WTC11 (cell line): ENCODE measurements around the gene NTNG2. TPM values are rescaled to one million over a fixed set of nuclear protein-coding genes. Genes with fewer than 3 reads are reported as not detected.

Experiments
- ETV6 ChIP-seq: sonication (generic); formaldehyde crosslinking; IDR thresholded peaks from 2 replicates; pipeline ENCODE4 v1.8.1; 2022; ENCODE audit warnings: mild to moderate bottlenecking, missing genetic modification reagents
- GRHL2 ChIP-seq: fragments of 250-450 bp; sonication (Bioruptor Pico); IDR thresholded peaks from 2 replicates; pipeline ENCODE4 v1.8.0; 2022; ENCODE audit warnings: mild to moderate bottlenecking, moderate library complexity; ENCODE audit not compliant: insufficient replicate concordance, severe bottlenecking
- SMAD4 ChIP-seq: sonication (generic); formaldehyde crosslinking; IDR thresholded peaks from 2 replicates; pipeline ENCODE4 v1.8.0; 2022; ENCODE audit warnings: mild to moderate bottlenecking, missing genetic modification reagents
- ZNF423 ChIP-seq: fragments of 250-450 bp; sonication (Bioruptor Pico); IDR thresholded peaks from 2 replicates; pipeline ENCODE4 v2.1.2; 2022; ENCODE audit warnings: mild to moderate bottlenecking, moderate library complexity
- total RNA-seq: library from RNA; stranded (reverse); gene quantifications from 3 replicates; pipeline ENCODE4 v1.2.3, GENCODE V29; 2021
- TF ChIP-seq, protein P1 (sequence below): sonication (generic); formaldehyde crosslinking; IDR thresholded peaks from 2 replicates; pipeline ENCODE4 v1.8.0; 2022; ENCODE audit warnings: mild to moderate bottlenecking, missing genetic modification reagents
- TF ChIP-seq, protein P2 (sequence below): sonication (generic); formaldehyde crosslinking; IDR thresholded peaks from 2 replicates; pipeline ENCODE4 v1.8.1; 2022; ENCODE audit warnings: mild to moderate bottlenecking, missing genetic modification reagents, moderate library complexity, borderline replicate concordance
- TF ChIP-seq, protein P3 (sequence below): sonication (generic); formaldehyde crosslinking; IDR thresholded peaks from 2 replicates; pipeline ENCODE4 v1.8.1; 2023; ENCODE audit warnings: mild to moderate bottlenecking, missing genetic modification reagents
- TF ChIP-seq, protein P4 (sequence below): sonication (generic); formaldehyde crosslinking; IDR thresholded peaks from 2 replicates; pipeline ENCODE4 v1.8.1; 2023; ENCODE audit warnings: mild to moderate bottlenecking, moderate library complexity, missing genetic modification reagents
- TF ChIP-seq, protein P5 (sequence below): fragments of 250-450 bp; sonication (Bioruptor Pico); IDR thresholded peaks from 2 replicates; pipeline ENCODE4 v1.9.0; 2021; ENCODE audit warnings: mild to moderate bottlenecking, borderline replicate concordance
- TF ChIP-seq, protein P6 (sequence below): sonication (generic); formaldehyde crosslinking; IDR thresholded peaks from 2 replicates; pipeline ENCODE4 v1.8.0; 2022; ENCODE audit warnings: missing genetic modification reagents

The NTNG2 gene
- total RNA-seq, 1 experiment from 2014 or later, result 3.1 TPM

DNA sequence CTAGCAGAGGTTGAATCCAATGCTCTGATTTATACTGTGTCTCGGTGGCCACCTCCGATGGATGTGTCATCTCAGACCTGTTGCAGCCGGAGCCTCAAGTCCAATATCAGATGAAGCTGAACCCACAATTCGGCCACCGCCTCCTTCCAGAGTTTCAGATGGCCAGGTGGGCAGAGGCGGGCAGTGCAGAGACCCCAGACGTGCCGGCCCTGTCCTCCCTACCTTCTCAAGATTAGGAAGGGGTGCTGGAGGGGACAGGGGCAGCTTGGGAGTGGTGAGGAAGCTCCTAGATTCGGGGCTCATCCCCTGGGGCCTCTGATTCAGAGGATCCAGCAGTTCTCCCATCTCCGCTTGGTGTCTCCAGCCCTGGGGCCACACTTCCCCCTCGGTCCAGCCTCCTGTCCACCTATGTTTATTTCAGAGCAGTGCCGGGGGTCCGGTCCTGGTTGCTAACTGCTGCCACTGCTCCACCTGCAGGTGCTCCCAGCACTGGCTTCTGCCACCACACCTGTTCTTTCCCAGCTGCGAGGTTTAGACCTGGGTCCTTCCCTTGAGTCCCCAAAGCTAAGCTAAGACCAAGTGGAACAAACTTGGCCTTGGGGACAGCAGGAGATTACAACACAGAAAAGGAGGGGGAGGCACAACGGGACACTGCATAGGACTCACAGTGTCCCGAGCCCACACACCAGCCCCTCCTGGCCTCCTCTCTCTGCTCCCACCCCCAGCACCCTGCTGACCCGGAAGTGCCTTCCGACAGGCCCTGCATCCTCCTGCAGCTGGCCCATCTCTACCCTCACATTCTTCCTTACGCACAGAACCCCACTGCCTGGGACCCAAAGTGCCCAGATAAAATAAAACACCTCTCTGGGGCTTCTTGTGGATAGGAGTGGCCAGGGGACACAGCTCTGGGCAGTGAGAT is 81.6 kb downstream of the NTNG2 start (continued):
- TF ChIP-seq, protein P1, sequence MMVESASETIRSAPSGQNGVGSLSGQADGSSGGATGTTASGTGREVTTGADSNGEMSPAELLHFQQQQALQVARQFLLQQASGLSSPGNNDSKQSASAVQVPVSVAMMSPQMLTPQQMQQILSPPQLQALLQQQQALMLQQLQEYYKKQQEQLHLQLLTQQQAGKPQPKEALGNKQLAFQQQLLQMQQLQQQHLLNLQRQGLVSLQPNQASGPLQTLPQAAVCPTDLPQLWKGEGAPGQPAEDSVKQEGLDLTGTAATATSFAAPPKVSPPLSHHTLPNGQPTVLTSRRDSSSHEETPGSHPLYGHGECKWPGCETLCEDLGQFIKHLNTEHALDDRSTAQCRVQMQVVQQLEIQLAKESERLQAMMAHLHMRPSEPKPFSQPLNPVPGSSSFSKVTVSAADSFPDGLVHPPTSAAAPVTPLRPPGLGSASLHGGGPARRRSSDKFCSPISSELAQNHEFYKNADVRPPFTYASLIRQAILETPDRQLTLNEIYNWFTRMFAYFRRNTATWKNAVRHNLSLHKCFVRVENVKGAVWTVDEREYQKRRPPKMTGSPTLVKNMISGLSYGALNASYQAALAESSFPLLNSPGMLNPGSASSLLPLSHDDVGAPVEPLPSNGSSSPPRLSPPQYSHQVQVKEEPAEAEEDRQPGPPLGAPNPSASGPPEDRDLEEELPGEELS (CRISPR knock-in tag), result no peak
- TF ChIP-seq, protein P2, sequence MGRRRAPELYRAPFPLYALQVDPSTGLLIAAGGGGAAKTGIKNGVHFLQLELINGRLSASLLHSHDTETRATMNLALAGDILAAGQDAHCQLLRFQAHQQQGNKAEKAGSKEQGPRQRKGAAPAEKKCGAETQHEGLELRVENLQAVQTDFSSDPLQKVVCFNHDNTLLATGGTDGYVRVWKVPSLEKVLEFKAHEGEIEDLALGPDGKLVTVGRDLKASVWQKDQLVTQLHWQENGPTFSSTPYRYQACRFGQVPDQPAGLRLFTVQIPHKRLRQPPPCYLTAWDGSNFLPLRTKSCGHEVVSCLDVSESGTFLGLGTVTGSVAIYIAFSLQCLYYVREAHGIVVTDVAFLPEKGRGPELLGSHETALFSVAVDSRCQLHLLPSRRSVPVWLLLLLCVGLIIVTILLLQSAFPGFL (CRISPR knock-in tag), result no peak
- TF ChIP-seq ETV6 (no peak), SMAD4 (CRISPR knock-in tag) (no peak), GRHL2 (CRISPR knock-in tag) (no peak), ZNF423 (CRISPR knock-in tag) (no peak)
- TF ChIP-seq, protein P3, sequence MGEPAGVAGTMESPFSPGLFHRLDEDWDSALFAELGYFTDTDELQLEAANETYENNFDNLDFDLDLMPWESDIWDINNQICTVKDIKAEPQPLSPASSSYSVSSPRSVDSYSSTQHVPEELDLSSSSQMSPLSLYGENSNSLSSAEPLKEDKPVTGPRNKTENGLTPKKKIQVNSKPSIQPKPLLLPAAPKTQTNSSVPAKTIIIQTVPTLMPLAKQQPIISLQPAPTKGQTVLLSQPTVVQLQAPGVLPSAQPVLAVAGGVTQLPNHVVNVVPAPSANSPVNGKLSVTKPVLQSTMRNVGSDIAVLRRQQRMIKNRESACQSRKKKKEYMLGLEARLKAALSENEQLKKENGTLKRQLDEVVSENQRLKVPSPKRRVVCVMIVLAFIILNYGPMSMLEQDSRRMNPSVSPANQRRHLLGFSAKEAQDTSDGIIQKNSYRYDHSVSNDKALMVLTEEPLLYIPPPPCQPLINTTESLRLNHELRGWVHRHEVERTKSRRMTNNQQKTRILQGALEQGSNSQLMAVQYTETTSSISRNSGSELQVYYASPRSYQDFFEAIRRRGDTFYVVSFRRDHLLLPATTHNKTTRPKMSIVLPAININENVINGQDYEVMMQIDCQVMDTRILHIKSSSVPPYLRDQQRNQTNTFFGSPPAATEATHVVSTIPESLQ (CRISPR knock-in tag), result no peak
- TF ChIP-seq, protein P4, sequence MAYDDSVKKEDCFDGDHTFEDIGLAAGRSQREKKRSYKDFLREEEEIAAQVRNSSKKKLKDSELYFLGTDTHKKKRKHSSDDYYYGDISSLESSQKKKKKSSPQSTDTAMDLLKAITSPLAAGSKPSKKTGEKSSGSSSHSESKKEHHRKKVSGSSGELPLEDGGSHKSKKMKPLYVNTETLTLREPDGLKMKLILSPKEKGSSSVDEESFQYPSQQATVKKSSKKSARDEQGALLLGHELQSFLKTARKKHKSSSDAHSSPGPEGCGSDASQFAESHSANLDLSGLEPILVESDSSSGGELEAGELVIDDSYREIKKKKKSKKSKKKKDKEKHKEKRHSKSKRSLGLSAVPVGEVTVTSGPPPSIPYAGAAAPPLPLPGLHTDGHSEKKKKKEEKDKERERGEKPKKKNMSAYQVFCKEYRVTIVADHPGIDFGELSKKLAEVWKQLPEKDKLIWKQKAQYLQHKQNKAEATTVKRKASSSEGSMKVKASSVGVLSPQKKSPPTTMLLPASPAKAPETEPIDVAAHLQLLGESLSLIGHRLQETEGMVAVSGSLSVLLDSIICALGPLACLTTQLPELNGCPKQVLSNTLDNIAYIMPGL (CRISPR knock-in tag), result no peak
- TF ChIP-seq, protein P5, sequence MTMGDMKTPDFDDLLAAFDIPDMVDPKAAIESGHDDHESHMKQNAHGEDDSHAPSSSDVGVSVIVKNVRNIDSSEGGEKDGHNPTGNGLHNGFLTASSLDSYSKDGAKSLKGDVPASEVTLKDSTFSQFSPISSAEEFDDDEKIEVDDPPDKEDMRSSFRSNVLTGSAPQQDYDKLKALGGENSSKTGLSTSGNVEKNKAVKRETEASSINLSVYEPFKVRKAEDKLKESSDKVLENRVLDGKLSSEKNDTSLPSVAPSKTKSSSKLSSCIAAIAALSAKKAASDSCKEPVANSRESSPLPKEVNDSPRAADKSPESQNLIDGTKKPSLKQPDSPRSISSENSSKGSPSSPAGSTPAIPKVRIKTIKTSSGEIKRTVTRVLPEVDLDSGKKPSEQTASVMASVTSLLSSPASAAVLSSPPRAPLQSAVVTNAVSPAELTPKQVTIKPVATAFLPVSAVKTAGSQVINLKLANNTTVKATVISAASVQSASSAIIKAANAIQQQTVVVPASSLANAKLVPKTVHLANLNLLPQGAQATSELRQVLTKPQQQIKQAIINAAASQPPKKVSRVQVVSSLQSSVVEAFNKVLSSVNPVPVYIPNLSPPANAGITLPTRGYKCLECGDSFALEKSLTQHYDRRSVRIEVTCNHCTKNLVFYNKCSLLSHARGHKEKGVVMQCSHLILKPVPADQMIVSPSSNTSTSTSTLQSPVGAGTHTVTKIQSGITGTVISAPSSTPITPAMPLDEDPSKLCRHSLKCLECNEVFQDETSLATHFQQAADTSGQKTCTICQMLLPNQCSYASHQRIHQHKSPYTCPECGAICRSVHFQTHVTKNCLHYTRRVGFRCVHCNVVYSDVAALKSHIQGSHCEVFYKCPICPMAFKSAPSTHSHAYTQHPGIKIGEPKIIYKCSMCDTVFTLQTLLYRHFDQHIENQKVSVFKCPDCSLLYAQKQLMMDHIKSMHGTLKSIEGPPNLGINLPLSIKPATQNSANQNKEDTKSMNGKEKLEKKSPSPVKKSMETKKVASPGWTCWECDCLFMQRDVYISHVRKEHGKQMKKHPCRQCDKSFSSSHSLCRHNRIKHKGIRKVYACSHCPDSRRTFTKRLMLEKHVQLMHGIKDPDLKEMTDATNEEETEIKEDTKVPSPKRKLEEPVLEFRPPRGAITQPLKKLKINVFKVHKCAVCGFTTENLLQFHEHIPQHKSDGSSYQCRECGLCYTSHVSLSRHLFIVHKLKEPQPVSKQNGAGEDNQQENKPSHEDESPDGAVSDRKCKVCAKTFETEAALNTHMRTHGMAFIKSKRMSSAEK (CRISPR knock-in tag), result no peak
- TF ChIP-seq, protein P6, sequence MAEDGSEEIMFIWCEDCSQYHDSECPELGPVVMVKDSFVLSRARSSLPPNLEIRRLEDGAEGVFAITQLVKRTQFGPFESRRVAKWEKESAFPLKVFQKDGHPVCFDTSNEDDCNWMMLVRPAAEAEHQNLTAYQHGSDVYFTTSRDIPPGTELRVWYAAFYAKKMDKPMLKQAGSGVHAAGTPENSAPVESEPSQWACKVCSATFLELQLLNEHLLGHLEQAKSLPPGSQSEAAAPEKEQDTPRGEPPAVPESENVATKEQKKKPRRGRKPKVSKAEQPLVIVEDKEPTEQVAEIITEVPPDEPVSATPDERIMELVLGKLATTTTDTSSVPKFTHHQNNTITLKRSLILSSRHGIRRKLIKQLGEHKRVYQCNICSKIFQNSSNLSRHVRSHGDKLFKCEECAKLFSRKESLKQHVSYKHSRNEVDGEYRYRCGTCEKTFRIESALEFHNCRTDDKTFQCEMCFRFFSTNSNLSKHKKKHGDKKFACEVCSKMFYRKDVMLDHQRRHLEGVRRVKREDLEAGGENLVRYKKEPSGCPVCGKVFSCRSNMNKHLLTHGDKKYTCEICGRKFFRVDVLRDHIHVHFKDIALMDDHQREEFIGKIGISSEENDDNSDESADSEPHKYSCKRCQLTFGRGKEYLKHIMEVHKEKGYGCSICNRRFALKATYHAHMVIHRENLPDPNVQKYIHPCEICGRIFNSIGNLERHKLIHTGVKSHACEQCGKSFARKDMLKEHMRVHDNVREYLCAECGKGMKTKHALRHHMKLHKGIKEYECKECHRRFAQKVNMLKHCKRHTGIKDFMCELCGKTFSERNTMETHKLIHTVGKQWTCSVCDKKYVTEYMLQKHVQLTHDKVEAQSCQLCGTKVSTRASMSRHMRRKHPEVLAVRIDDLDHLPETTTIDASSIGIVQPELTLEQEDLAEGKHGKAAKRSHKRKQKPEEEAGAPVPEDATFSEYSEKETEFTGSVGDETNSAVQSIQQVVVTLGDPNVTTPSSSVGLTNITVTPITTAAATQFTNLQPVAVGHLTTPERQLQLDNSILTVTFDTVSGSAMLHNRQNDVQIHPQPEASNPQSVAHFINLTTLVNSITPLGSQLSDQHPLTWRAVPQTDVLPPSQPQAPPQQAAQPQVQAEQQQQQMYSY, result no peak
